ENCODE results near the gene DCP1B. TPM values are rescaled to one million over a fixed set of nuclear protein-coding genes. Genes with fewer than 3 reads are reported as not detected.

DCP1B gene
- 10 to 100 TPM; 20.9 to 23.2 TPM for total RNA-seq
- polyA plus RNA-seq, result 10 to 100 TPM; 10.0 to 24.4 (median 16.1) TPM
- total RNA-seq, result 7.9 to 17.5 (median 12.1) reads per million in 6 experiments

GRCh38 chr12:2004113-2004929 lies at the start of gene DCP1B:
DCP1B (minus strand) TSS chr12:2004457; CDS start chr12:2004431, 26 bp downstream.
- DNase-seq (peak; percentile 82 to 96 (median 90)), ATAC-seq (peak; percentile 98 to 99)
- H3K4me3 Mint-ChIP-seq, result peak within 1 kb of the TSS; percentile 96 to 99 (median 98)
- H3K9me3 Mint-ChIP-seq, result no peaks in the 10 kb centered on the region
- H3K36me3 Mint-ChIP-seq, result peaks cover 0 to 4% (median 0%) of the 10 kb centered on the region in 3 donors
- peaks cover 19 to 41% (median 34%) of the 10 kb centered on the region in 4 donors for H3K4me1 Mint-ChIP-seq
- POLR2A ChIA-PET, result interaction anchor here (0.6 to 1.4 kb wide), 5 partner anchors 10 to 403 kb away, joined by 3 to 6 read pairs (median 3); no protein-coding TSS in a partner anchor
- H3K27me3 Mint-ChIP-seq, result no peaks in the 10 kb centered on the region
- peak within 1 kb of the TSS; percentile 93 to 100 (median 98) for H3K27ac Mint-ChIP-seq

DNA sequence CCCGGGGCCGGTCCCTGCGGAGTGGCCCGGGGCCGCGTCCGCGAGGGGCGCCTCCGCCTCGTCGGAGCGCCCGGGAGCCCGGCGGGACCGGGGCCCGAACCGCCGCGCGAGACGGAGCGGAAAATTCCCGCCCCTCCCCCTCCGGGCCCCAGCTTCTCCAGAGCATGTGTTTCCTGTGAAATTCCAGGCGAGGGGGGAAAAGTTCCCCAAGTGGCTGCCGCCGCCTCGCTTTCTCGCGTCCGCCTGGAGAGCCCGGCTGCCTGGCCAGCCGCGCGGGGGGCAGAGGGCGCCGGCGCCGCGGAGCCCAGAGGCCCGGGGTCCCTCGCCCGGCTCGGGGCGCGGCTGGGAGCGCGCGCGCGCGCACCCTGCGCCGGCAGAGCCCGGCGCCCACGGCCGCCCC lies 49.4 kb upstream of the DCP1B start:
- no peaks in the 10 kb centered on the region for H3K9me3 Mint-ChIP-seq
- ATAC-seq (no peak), DNase-seq (no peak)
- H3K27me3 Mint-ChIP-seq, result peaks cover 40 to 69% (median 61%) of the 10 kb centered on the region in 5 donors
- peaks cover 11 to 24% (median 20%) of the 10 kb centered on the region in 4 donors for H3K4me1 Mint-ChIP-seq
- H3K36me3 Mint-ChIP-seq, result peaks cover 0 to 6% (median 0%) of the 10 kb centered on the region in 3 donors
- peak overlapping the region in 1 of 10 donors; percentile 72 for H3K4me3 Mint-ChIP-seq
- POLR2A ChIA-PET, result no interaction called here
- H3K27ac Mint-ChIP-seq, result no peak overlapping the region

- peak within 1 kb of the TSS; percentile 72 to 89 (median 82) for H3K4me3 Mint-ChIP-seq
- peak within 1 kb of the TSS in 1 of 10 donors; percentile 44 for H3K27ac Mint-ChIP-seq
- ATAC-seq, result peak; percentile 90 to 94
- peaks cover 46 to 75% (median 67%) of the 10 kb centered on the region in 5 donors for H3K27me3 Mint-ChIP-seq
- H3K4me1 Mint-ChIP-seq, result peaks cover 11 to 24% (median 20%) of the 10 kb centered on the region in 4 donors
- peaks cover 0 to 6% (median 0%) of the 10 kb centered on the region in 3 donors for H3K36me3 Mint-ChIP-seq
- DNase-seq, result peak in 7 of 10 donors; percentile 12 to 39 (median 31)
- POLR2A ChIA-PET, result no interaction called here
- H3K9me3 Mint-ChIP-seq, result no peaks in the 10 kb centered on the region
Measured at GRCh38 chr12:2052826-2053678, 48.8 kb upstream of the DCP1B start, which contains the start of gene CACNA1C. CACNA1C (plus strand) TSS chr12:2052987; CDS start chr12:2053563, 576 bp downstream.

GRCh38 chr12:2051700-2052621 lies 47.7 kb upstream of the DCP1B start:
- DNase-seq (no peak), ATAC-seq (no peak)
- peaks cover 0 to 6% (median 0%) of the 10 kb centered on the region in 3 donors for H3K36me3 Mint-ChIP-seq
- H3K4me3 Mint-ChIP-seq, result peak overlapping the region; percentile 55 to 88 (median 74)
- peaks cover 11 to 24% (median 20%) of the 10 kb centered on the region in 4 donors for H3K4me1 Mint-ChIP-seq
- H3K27me3 Mint-ChIP-seq, result peaks cover 48 to 83% (median 69%) of the 10 kb centered on the region in 5 donors
- no peaks in the 10 kb centered on the region for H3K9me3 Mint-ChIP-seq
- POLR2A ChIA-PET, result no interaction called here
- H3K27ac Mint-ChIP-seq, result peak overlapping the region in 1 of 10 donors; percentile 44

DNA sequence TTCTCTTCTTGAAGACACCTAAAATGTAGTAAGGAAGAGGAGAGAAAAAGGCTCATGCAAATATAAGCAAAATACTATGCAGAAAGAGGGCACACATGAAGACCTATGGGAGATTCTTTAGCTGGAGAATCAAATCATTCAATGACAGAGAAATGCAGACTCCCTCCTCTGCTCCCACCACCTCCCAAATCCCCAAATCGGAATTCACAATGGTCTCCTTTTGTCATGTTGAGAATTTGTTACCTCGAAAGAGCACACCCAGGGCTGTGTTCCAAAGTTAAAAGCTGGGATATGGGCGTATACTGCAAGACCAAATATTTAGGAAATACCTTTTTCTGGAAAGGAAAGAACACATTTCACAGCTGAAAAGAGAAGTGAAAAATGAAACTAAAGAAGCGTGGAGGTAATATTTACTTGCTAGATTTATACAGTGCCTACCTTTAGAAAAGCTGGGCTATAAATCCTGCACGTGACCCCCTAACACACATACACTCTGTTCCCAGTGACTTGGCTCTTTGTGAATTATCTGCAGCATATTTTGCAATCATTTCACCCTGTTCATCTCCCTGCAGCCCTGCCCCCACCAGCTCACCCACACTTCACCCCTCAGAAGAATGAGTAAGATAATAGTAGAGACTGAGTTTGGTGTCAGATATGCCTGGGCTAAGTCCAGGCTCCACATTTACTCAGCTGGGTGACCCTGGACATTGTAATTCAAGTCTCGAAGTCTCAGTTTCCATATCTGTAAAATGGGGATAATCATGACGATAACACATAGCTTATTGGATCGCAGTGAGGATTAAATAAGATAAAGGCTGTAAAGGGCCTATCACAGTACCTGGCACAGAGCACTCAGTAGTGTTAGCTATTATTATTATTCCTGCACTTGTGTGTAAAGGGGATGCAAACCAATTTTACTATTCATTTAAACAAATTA lies 45.6 kb upstream of the DCP1B start:
- POLR2A ChIA-PET, result no interaction called here
- DNase-seq (no peak), ATAC-seq (no peak)
- peaks cover 40 to 75% (median 56%) of the 10 kb centered on the region in 5 donors for H3K27me3 Mint-ChIP-seq
- peaks cover 0 to 4% (median 0%) of the 10 kb centered on the region in 3 donors for H3K36me3 Mint-ChIP-seq
- no peak overlapping the region for H3K4me3 Mint-ChIP-seq
- H3K27ac Mint-ChIP-seq, result no peak overlapping the region
- peaks cover 11 to 23% (median 19%) of the 10 kb centered on the region in 4 donors for H3K4me1 Mint-ChIP-seq
- no peaks in the 10 kb centered on the region for H3K9me3 Mint-ChIP-seq

GRCh38 chr12:2047752-2048151 lies 43.5 kb upstream of the DCP1B start:
- no peak for DNase-seq
- Mint-ChIP-seq H3K4me3 (no peak overlapping the region), H3K4me1 (peaks cover 6 to 12% (median 10%) of the 10 kb centered on the region in 4 donors), H3K36me3 (no peaks in the 10 kb centered on the region), H3K9me3 (no peaks in the 10 kb centered on the region), H3K27ac (peak overlapping the region in 1 of 10 donors; percentile 9), H3K27me3 (peaks cover 37 to 77% (median 52%) of the 10 kb centered on the region in 5 donors)
- POLR2A ChIA-PET, result no interaction called here
- ATAC-seq, result no peak

DNA sequence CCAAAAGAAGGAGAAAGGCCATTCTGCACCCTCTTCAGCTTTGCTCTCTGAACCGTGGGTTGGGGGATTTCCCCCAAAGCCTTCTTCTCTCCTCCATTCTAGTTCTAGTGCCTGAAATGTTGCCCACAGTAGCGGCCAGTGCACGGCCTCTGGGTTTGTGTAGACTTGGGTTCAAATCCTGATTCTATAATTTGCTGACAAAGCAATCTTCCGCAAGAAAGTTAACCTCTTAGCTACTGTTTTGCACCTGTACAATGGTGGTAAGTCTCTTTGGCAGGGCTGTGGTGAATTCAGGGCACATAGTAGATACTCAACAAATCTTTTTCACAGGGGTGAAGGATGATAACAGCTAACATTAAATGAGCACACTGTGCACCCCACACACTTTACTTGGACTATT lies 42.7 kb upstream of the DCP1B start:
- ATAC-seq (no peak), DNase-seq (no peak)
- H3K4me3 Mint-ChIP-seq, result no peak overlapping the region
- H3K36me3 Mint-ChIP-seq, result no peaks in the 10 kb centered on the region
- no peaks in the 10 kb centered on the region for H3K9me3 Mint-ChIP-seq
- no peak overlapping the region for H3K27ac Mint-ChIP-seq
- POLR2A ChIA-PET, result no interaction called here
- H3K4me1 Mint-ChIP-seq, result peaks cover 6 to 9% (median 8%) of the 10 kb centered on the region in 4 donors
- H3K27me3 Mint-ChIP-seq, result peaks cover 41 to 80% (median 53%) of the 10 kb centered on the region in 5 donors

DNA sequence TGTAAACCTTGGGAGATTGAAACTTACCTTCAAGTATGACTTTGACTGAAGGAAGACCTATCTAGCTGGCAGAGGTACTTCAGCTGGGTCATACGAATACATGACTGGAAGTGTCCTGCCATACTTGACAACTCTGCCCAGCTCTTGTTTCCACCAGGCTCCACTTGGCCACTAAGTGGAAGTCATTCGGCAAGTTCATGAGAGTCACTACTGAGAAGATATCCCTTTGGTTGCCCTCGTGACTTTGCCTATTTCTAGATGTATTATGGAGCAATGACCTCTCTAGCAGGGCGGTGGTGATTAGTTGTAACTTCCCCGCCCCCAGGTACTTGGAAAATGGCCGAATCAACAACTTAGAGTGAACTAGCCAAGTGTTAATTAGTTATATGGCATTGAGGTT lies 39.9 kb upstream of the DCP1B start:
- POLR2A ChIA-PET, result no interaction called here
- DNase-seq (no peak), ATAC-seq (no peak)
- Mint-ChIP-seq H3K4me3 (no peak overlapping the region), H3K9me3 (no peaks in the 10 kb centered on the region), H3K27ac (no peak overlapping the region), H3K36me3 (no peaks in the 10 kb centered on the region), H3K4me1 (no peaks in the 10 kb centered on the region), H3K27me3 (peaks cover 29 to 64% (median 37%) of the 10 kb centered on the region in 5 donors)

DNA sequence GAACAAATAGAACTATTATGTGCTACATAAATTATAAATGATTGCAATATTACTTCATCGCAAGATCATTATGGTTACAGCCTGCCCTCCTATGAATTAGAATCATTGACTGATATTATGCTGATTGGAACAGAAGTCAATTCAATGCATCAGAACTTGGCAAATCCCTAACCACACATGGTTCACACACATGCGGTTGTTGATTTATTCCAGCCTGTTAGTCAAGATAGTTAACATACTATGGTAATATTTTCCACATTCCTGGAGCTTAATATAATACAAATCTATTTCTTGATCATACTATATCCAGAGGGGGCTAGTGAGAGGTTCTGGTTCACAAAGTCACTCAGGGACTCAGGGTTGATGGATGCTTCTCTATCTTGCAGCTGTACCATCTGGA lies 38.8 kb upstream of the DCP1B start:
- H3K9me3 Mint-ChIP-seq, result no peaks in the 10 kb centered on the region
- DNase-seq (no peak), ATAC-seq (no peak)
- POLR2A ChIA-PET, result no interaction called here
- no peaks in the 10 kb centered on the region for H3K4me1 Mint-ChIP-seq
- H3K27me3 Mint-ChIP-seq, result peaks cover 20 to 59% (median 30%) of the 10 kb centered on the region in 5 donors
- H3K4me3 Mint-ChIP-seq, result no peak overlapping the region
- H3K27ac Mint-ChIP-seq, result no peak overlapping the region
- H3K36me3 Mint-ChIP-seq, result no peaks in the 10 kb centered on the region

- Mint-ChIP-seq H3K4me1 (peaks cover 3 to 15% (median 13%) of the 10 kb centered on the region in 4 donors), H3K27me3 (peaks cover 17 to 41% (median 25%) of the 10 kb centered on the region in 5 donors), H3K27ac (no peak overlapping the region), H3K4me3 (no peak overlapping the region), H3K9me3 (no peaks in the 10 kb centered on the region), H3K36me3 (no peaks in the 10 kb centered on the region)
- POLR2A ChIA-PET, result no interaction called here
- no peak for DNase-seq
- no peak for ATAC-seq
Measured at GRCh38 chr12:2039034-2039433, 34.8 kb upstream of the DCP1B start.
